Measurements from ENCODE around the gene TMEM169.

- TF ChIP-seq MXI1 (IDR thresholded peaks at IDR 0.05; ENCODE audit: borderline replicate concordance, low read depth, low read length), result no peak
- no peak for TF ChIP-seq MLLT10 (CRISPR knock-in tag; IDR thresholded peaks at IDR 0.05)
- TF ChIP-seq ZBTB21 (CRISPR knock-in tag; IDR thresholded peaks at IDR 0.05), result no peak
Observed at GRCh38 chr2:216108310-216108966, 26.7 kb downstream of the TMEM169 start.
